ENCODE measurements around the gene CEACAM7. TPM values are rescaled to one million over a fixed set of nuclear protein-coding genes. Genes with fewer than 3 reads are reported as not detected.

Gene CEACAM7
- total RNA-seq, 1 experiment from 2014 or later: not detected

DNA sequence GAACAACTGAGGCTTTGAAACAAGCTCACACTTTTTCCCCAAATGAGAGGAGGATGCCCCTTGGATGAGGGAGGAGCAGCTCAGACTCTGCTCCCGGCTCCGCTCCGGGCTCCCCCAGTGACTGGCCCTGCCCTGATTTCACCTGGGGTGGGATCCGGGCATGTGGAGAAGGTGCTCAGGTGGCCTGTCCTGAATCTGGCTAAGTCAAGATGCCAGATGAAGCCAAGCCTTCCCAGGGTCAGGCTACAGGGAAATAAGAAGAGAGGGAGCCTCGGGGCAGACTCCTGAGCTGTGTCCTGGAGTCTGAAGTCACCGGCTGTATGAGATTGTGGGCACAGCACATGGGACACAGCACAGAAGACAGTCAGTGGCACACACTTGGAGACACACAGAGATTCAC, 30.7 kb upstream of the CEACAM7 start (continued):
- no peak for TF ChIP-seq FOSL1 (IDR thresholded peaks at IDR 0.05; ENCODE audit: low read depth)
- no peak for TF ChIP-seq ZNF274 (IDR thresholded peaks at IDR 0.05; ENCODE audit: low read depth, low read length)
- no peak for TF ChIP-seq ELF1 (IDR thresholded peaks at IDR 0.05; ENCODE audit: borderline replicate concordance, low read depth)
- TF ChIP-seq POLR2A (IDR thresholded peaks at IDR 0.05; ENCODE audit: borderline replicate concordance, extremely low read depth, insufficient read depth, insufficient read length): no peak
- TF ChIP-seq CBX3 (IDR thresholded peaks at IDR 0.05; ENCODE audit: low read depth): no peak

DNA sequence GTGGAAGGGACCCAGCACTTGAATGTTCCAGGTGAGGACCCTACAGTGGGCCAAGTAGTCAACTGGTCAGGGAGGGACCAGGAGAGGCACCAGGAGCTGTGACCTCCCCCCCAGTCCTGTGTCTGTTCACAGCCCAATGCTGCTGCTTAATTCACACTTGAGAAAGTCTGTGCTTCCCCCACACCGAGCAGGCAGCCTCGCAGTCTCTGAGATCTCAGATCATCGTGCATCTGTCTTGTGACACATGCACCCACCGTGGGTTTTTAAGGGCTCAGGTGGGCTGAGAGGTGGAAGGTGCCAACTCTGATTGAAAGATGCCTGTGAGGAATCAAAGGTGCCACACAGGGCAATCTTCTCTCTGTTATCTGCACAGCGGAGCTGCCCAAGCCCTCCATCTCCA, 26.5 kb upstream of the CEACAM7 start:
- DNase-seq (ENCODE audit: low read depth, low spot score): no peak
- no peaks in the 10 kb centered on the region for H3K9me2 ChIP-seq (ENCODE audit: insufficient read depth)
- H2AFZ ChIP-seq (ENCODE audit: low read depth, low read length, poor library complexity, severe bottlenecking): no peak overlapping the region
- no peaks in the 10 kb centered on the region for H4K20me1 ChIP-seq (ENCODE audit: insufficient read depth)
- CTCF ChIA-PET: no interaction called here
- H3K36me3 ChIP-seq (ENCODE audit: control insufficient read depth in 1 of 2, insufficient read depth in 2 of 2, low read length in 2 of 2): no peaks in the 10 kb centered on the region
- H3K4me1 ChIP-seq (ENCODE audit: control insufficient read depth in 1 of 2, insufficient read depth in 2 of 2, low read length in 2 of 2): no peaks in the 10 kb centered on the region
- TF ChIP-seq, protein P1, sequence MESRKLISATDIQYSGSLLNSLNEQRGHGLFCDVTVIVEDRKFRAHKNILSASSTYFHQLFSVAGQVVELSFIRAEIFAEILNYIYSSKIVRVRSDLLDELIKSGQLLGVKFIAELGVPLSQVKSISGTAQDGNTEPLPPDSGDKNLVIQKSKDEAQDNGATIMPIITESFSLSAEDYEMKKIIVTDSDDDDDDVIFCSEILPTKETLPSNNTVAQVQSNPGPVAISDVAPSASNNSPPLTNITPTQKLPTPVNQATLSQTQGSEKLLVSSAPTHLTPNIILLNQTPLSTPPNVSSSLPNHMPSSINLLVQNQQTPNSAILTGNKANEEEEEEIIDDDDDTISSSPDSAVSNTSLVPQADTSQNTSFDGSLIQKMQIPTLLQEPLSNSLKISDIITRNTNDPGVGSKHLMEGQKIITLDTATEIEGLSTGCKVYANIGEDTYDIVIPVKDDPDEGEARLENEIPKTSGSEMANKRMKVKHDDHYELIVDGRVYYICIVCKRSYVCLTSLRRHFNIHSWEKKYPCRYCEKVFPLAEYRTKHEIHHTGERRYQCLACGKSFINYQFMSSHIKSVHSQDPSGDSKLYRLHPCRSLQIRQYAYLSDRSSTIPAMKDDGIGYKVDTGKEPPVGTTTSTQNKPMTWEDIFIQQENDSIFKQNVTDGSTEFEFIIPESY (IDR thresholded peaks at IDR 0.05; ENCODE audit: extremely low read depth, insufficient replicate concordance, low read length): no peak
- TF ChIP-seq, protein P2, sequence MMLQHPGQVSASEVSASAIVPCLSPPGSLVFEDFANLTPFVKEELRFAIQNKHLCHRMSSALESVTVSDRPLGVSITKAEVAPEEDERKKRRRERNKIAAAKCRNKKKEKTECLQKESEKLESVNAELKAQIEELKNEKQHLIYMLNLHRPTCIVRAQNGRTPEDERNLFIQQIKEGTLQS (IDR thresholded peaks at IDR 0.05): no peak
- TF ChIP-seq CEBPB (IDR thresholded peaks at IDR 0.05; ENCODE audit: low read depth) (no peak), POLR2A (IDR thresholded peaks at IDR 0.05; ENCODE audit: borderline replicate concordance, extremely low read depth, insufficient read depth, insufficient read length) (no peak)
- no peaks in the 10 kb centered on the region for H3K79me2 ChIP-seq (ENCODE audit: insufficient read depth, low read length)
- no peak overlapping the region for H3K4me3 ChIP-seq (replicated peaks in 1 of 2; ENCODE audit: low read depth in 1 of 2, low read length in 2 of 2)
- no peak overlapping the region for H3K27ac ChIP-seq (ENCODE audit: low read depth, low read length)
- no TSS peak for BruUV-seq (replicated peaks)
- H3K9me3 ChIP-seq (ENCODE audit: control insufficient read depth in 1 of 2, insufficient read depth in 1 of 2, low read depth in 1 of 2, low read length in 2 of 2): no peaks in the 10 kb centered on the region
- intact Hi-C loops (cut with micrococcal nuclease): no loop called here
- RAD21 ChIA-PET (ENCODE audit: low non-redundant PET in 1 of 2, low total read pairs in 2 of 2, uncharacterized antibody in 2 of 2, unreplicated experiment in 2 of 2): no interaction called here
- no peak for ATAC-seq
- POLR2A ChIA-PET: no interaction called here
- H3K4me2 ChIP-seq (ENCODE audit: low read length): no peak overlapping the region
- no peak overlapping the region for H3K9ac ChIP-seq (ENCODE audit: low read length)
- H3K27me3 ChIP-seq (ENCODE audit: insufficient read depth, low read length): peaks cover 76% of the 10 kb centered on the region
